GM12878 (cell line): Measurements from ENCODE around the gene FYB1. TPM values are rescaled to one million over a fixed set of nuclear protein-coding genes. Genes with fewer than 3 reads are reported as not detected.

Experiments used
- ATAC-seq: fragments of 200-7000 bp; cut with Tn5 transposase; 3 replicates; pipeline ENCODE4 v1.9.1; 2020; ENCODE audit warnings: mild to moderate bottlenecking, moderate library complexity
- BruUV-seq: library from RNA; stranded (reverse); fragments of 400-500 nt; replicated peaks from 2 replicates; lab custom pipeline; 2021; lab: Mats Ljungman, UMichigan
- CTCF ChIA-PET: fragments of 300-600 bp; sonication (Branson Sonifier 250); formaldehyde crosslinking; extraction: SDS; loops from one replicate; lab custom pipeline; 2021; ENCODE audit warnings: inconsistent platforms; lab: Yijun Ruan, JAX
- POLR2A ChIA-PET: fragments of 350-600 bp; formaldehyde crosslinking; extraction: SDS; loops from one replicate; lab custom pipeline; 2021; ENCODE audit warnings: inconsistent platforms; lab: Charles Lee
- RAD21 ChIA-PET: fragments of 300-600 bp; sonication (Branson Sonifier 250); formaldehyde crosslinking; loops from one replicate; lab custom pipeline; 2023; ENCODE audit warnings: antibody characterized with exemption; ENCODE audit not compliant: unreplicated experiment; lab: Charles Lee
- SMC1A ChIA-PET: fragments of 300-600 bp; sonication (Branson Sonifier 250); formaldehyde crosslinking; loops from one replicate; lab custom pipeline; 2023; ENCODE audit not compliant: unreplicated experiment, uncharacterized antibody; lab: Charles Lee
- DNase-seq: peaks from one replicate; pipeline ENCODE4 v3.0.0-alpha.2; 2011; ENCODE audit warnings: low read depth, low spot score
- FAIRE-seq: peaks from 3 replicates; lab custom pipeline; 2011; peaks lifted over from hg19 to GRCh38; lab: Jason Lieb, UNC
- H2AFZ ChIP-seq: 2 replicates; pipeline ENCODE4 v1.6.0; 2011; ENCODE audit warnings: low read depth, low read length, control low read depth; ENCODE audit not compliant: control insufficient read depth
- H3K27ac ChIP-seq: 2 replicates; pipeline ENCODE4 v1.5.1; 2011; ENCODE audit warnings: control low read depth; ENCODE audit not compliant: control insufficient read depth, insufficient read depth
- H3K27me3 ChIP-seq, 2 experiments: replicated peaks in 1 of 2; 2 replicates each; pipeline versions ENCODE4 v1.6.0 to v1.6.1; 2011; ENCODE audit warnings: low read length in 1 of 2; ENCODE audit not compliant: control insufficient read depth in 2 of 2, insufficient read depth in 2 of 2
- H3K36me3 ChIP-seq, 2 experiments: 2 replicates each; pipeline ENCODE4 v1.5.1; 2011; ENCODE audit warnings: low read length in 1 of 2; ENCODE audit not compliant: control insufficient read depth in 2 of 2, insufficient read depth in 2 of 2
- H3K4me1 ChIP-seq: 2 replicates; pipeline ENCODE4 v1.6.1; 2011; ENCODE audit warnings: mild to moderate bottlenecking, low read length, moderate library complexity, mixed read lengths; ENCODE audit not compliant: control insufficient read depth, insufficient read depth
- H3K4me2 ChIP-seq: 2 replicates; pipeline ENCODE4 v1.6.0; 2011; ENCODE audit warnings: control low read depth; ENCODE audit not compliant: control insufficient read depth, insufficient read depth
- H3K4me3 ChIP-seq: fragments of 200-600 bp; sonication (generic); 2 replicates; pipeline ENCODE4 v1.5.1; 2016
- H3K79me2 ChIP-seq: 2 replicates; pipeline ENCODE4 v1.6.0; 2011; ENCODE audit warnings: low read length; ENCODE audit not compliant: control insufficient read depth, insufficient read depth
- H3K9ac ChIP-seq: 2 replicates; pipeline ENCODE4 v1.8.0; 2011; ENCODE audit warnings: low read length, control low read depth, mixed read lengths; ENCODE audit not compliant: control insufficient read depth, insufficient read depth
- H3K9me3 ChIP-seq: replicated peaks from 3 replicates; pipeline ENCODE4 v1.5.1; 2011; ENCODE audit warnings: mild to moderate bottlenecking, low read length; ENCODE audit not compliant: control insufficient read depth, insufficient read depth
- H4K20me1 ChIP-seq: 2 replicates; pipeline ENCODE4 v1.6.0; 2011; ENCODE audit not compliant: control insufficient read depth, insufficient read depth
- BCL11A ChIP-seq: IDR thresholded peaks from 2 replicates; pipeline ENCODE4 v1.6.1; 2011; ENCODE audit warnings: low read depth, low read length
- CHD1 ChIP-seq: IDR thresholded peaks from 2 replicates; pipeline ENCODE4 v1.6.1; 2012; ENCODE audit warnings: low read depth, low read length, improper control_type of control experiment
- IRF4 ChIP-seq: IDR thresholded peaks from 2 replicates; pipeline ENCODE4 v1.6.1; 2011; ENCODE audit warnings: low read depth, low read length
- KAT2A ChIP-seq: conservative IDR thresholded peaks from 2 replicates; pipeline ENCODE4 v1.6.1; 2011; ENCODE audit warnings: low read depth, low read length; ENCODE audit not compliant: control insufficient read depth
- KDM1A ChIP-seq: fragments of 200-600 bp; sonication (generic); IDR thresholded peaks from 2 replicates; pipeline ENCODE4 v1.6.1; 2016; ENCODE audit warnings: borderline replicate concordance
- NFYA ChIP-seq: IDR thresholded peaks from 2 replicates; pipeline ENCODE4 v1.6.1; 2011; ENCODE audit warnings: low read depth, mild to moderate bottlenecking, low read length, improper control_type of control experiment, borderline replicate concordance
- NFYB ChIP-seq: IDR thresholded peaks from 2 replicates; pipeline ENCODE4 v1.6.1; 2011; ENCODE audit warnings: low read depth, mild to moderate bottlenecking, low read length, improper control_type of control experiment, moderate library complexity; ENCODE audit not compliant: insufficient read depth
- NR2C2 ChIP-seq: IDR thresholded peaks from 2 replicates; pipeline ENCODE4 v1.6.1; 2011; ENCODE audit warnings: borderline replicate concordance, low read depth; ENCODE audit not compliant: control insufficient read depth, insufficient read length
- PAX5 ChIP-seq: IDR thresholded peaks from 2 replicates; pipeline ENCODE4 v1.6.1; 2011; ENCODE audit warnings: low read depth, low read length, borderline replicate concordance
- SMAD1 ChIP-seq: fragments of 450-650 bp; IDR thresholded peaks from 2 replicates; pipeline ENCODE4 v1.6.1; 2018; ENCODE audit warnings: mild to moderate bottlenecking, low read depth; ENCODE audit not compliant: partially characterized antibody
- SREBF1 ChIP-seq: IDR thresholded peaks from 2 replicates; pipeline ENCODE4 v1.6.1; 2012; ENCODE audit warnings: mild to moderate bottlenecking, low read length
- ZZZ3 ChIP-seq: IDR thresholded peaks from 2 replicates; pipeline ENCODE4 v1.6.1; 2011; ENCODE audit warnings: low read depth; ENCODE audit not compliant: control insufficient read depth, insufficient read length
- WGBS: methylation state at CpG from one replicate; pipeline ENCODE4 v1.1.6; 2016; ENCODE audit warnings: low lambda C conversion rate; ENCODE audit not compliant: insufficient replicate concordance, insufficient coverage; ENCODE audit errors: missing lambda C conversion rate; 5-methylcytosine and 5-hydroxymethylcytosine counted together
- in situ Hi-C: fragments of 300-500 bp; cut with MboI; formaldehyde crosslinking; loops from 9 replicates; pipeline ENCODE4 v1.14.3; 2018; ENCODE audit warnings: mixed read lengths
- intact Hi-C: fragments of 100-400 bp; cut with micrococcal nuclease; formaldehyde crosslinking; loops from one replicate; pipeline ENCODE4 v1.14.2; 2022; ENCODE audit not compliant: unreplicated experiment
- polyA plus RNA-seq, 11 experiments: library from polyadenylated mRNA; depleted of rRNA in 4 of 11; unstranded in 6 of 11; stranded (reverse) in 5 of 11; fragments of >200 nt; fragmentation: Nextera tagmentation in 4 of 11; fragmentation: Illumina TruSeq in 1 of 11; extraction: Ambion mirVana in 4 of 11; extraction: Trizol in 1 of 11; gene quantifications; 1 replicate in 1 of 11; 2 replicates in 10 of 11; pipeline versions ENCODE4 v1.2.1 to v1.2.3, GENCODE V29; 2011 to 2016; ENCODE audit warnings: inconsistent platforms in 2 of 11, missing spikeins in 2 of 11, low read depth in 1 of 11
- total RNA-seq, 4 experiments: library from RNA; depleted of rRNA in 3 of 4; stranded (reverse); fragments of >200 nt in 3 of 4; fragmentation: Illumina TruSeq in 1 of 4; extraction: Trizol in 1 of 4; gene quantifications; 2 replicates each; pipeline versions ENCODE4 v1.2.1 to v1.2.3, GENCODE V29; 2013 to 2021
- TF ChIP-seq, protein P1 (sequence below): IDR thresholded peaks from 2 replicates; pipeline ENCODE4 v1.6.1; 2012; ENCODE audit warnings: mild to moderate bottlenecking, low read depth, low read length
- TF ChIP-seq, protein P2 (sequence below): IDR thresholded peaks from 2 replicates; pipeline ENCODE4 v1.6.1; 2012; ENCODE audit warnings: low read depth, low read length, improper control_type of control experiment

Gene FYB1
- total and polyA plus RNA-seq, 10 of the 15 experiments (the other 5 are each of a cell fraction or from before 2014, with no cell fraction given) = 0.06 to 4.3 (median 0.25) TPM; not detected in 2

DNA sequence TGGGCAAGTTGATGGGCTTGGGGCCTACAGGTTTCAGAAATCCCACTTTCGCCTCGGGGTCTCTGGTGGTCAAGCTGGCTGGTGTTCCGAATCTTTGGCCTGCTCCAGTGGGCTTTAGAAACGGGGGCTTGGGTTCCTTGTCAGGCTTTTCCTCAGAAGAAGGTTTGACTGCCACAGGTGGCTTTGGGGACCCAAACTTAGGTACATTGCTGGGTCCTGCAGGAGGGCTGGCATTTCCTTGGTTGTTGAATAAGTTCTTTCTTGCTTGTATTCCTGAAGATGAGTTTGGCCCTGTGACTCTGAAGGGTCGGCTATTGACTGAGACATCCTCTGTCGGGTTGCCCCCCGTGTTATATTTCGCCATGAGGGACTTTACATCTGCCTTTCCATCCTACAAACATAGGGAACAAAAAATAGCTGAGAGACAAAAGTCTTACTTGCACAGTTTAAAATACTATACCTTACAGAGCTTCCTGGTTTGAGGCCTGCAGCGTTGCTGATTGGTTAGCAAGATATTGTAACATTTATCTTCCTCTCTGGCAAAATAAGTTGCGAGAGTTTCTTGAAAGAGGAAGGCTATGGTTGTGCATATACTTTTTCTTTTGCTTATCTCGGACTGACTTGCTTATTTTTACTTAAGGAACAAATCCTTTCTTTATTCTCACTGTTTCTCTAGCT lies 16.6 kb downstream of the FYB1 start:
- ChIA-PET CTCF (interaction anchor here (2.0 kb wide), 1 partner anchor 15 kb away, joined by 9 read pairs; no protein-coding TSS in a partner anchor), SMC1A (interaction anchor here (0.9 to 2.4 kb wide), 2 partner anchors 9 to 11 kb away, joined by 3 to 7 read pairs; no protein-coding TSS in a partner anchor), RAD21 (interaction anchor here (0.8 to 1.3 kb wide), 2 partner anchors 13 to 51 kb away, joined by 3 to 4 read pairs; no protein-coding TSS in a partner anchor)
- no TSS peak for BruUV-seq
- Histone ChIP-seq H3K79me2 (no peaks in the 10 kb centered on the region), H3K9me3 (no peaks in the 10 kb centered on the region), H3K36me3 (no peaks in the 10 kb centered on the region), H3K27me3 (no peaks in the 10 kb centered on the region), H2AFZ (no peak overlapping the region), H3K27ac (no peak overlapping the region), H3K4me2 (no peak overlapping the region; the same call in 1 of the 2 replicates)
- in situ Hi-C loops = no loop called here
- intact Hi-C loops = no loop called here
- no peak for DNase-seq
- TF ChIP-seq, protein P1, sequence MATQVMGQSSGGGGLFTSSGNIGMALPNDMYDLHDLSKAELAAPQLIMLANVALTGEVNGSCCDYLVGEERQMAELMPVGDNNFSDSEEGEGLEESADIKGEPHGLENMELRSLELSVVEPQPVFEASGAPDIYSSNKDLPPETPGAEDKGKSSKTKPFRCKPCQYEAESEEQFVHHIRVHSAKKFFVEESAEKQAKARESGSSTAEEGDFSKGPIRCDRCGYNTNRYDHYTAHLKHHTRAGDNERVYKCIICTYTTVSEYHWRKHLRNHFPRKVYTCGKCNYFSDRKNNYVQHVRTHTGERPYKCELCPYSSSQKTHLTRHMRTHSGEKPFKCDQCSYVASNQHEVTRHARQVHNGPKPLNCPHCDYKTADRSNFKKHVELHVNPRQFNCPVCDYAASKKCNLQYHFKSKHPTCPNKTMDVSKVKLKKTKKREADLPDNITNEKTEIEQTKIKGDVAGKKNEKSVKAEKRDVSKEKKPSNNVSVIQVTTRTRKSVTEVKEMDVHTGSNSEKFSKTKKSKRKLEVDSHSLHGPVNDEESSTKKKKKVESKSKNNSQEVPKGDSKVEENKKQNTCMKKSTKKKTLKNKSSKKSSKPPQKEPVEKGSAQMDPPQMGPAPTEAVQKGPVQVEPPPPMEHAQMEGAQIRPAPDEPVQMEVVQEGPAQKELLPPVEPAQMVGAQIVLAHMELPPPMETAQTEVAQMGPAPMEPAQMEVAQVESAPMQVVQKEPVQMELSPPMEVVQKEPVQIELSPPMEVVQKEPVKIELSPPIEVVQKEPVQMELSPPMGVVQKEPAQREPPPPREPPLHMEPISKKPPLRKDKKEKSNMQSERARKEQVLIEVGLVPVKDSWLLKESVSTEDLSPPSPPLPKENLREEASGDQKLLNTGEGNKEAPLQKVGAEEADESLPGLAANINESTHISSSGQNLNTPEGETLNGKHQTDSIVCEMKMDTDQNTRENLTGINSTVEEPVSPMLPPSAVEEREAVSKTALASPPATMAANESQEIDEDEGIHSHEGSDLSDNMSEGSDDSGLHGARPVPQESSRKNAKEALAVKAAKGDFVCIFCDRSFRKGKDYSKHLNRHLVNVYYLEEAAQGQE = no peak
- TF ChIP-seq SMAD1 (no peak), NFYB (no peak), KDM1A (no peak), CHD1 (no peak), BCL11A (no peak), KAT2A (no peak), NFYA (no peak), SREBF1 (no peak), PAX5 (no peak), IRF4 (no peak), NR2C2 (no peak), ZZZ3 (no peak)
- TF ChIP-seq, protein P2, sequence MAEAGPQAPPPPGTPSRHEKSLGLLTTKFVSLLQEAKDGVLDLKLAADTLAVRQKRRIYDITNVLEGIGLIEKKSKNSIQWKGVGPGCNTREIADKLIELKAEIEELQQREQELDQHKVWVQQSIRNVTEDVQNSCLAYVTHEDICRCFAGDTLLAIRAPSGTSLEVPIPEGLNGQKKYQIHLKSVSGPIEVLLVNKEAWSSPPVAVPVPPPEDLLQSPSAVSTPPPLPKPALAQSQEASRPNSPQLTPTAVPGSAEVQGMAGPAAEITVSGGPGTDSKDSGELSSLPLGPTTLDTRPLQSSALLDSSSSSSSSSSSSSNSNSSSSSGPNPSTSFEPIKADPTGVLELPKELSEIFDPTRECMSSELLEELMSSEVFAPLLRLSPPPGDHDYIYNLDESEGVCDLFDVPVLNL = no peak
- TF ChIP-seq, all 136 proteins: peak for 0
- Histone ChIP-seq H3K9ac (no peak overlapping the region), H4K20me1 (no peaks in the 10 kb centered on the region), H3K4me3 (no peak overlapping the region), H3K4me1 (no peaks in the 10 kb centered on the region)
- ATAC-seq (no peak), FAIRE-seq (no peak)
- POLR2A ChIA-PET = no interaction called here
- WGBS = 69% methylated on average over 11 of the region's 11 CpGs
